Renal cortical epithelial cell (primary cell): ENCODE results near the gene GOLGA8B. TPM values are rescaled to one million over a fixed set of nuclear protein-coding genes. Genes with fewer than 3 reads are reported as not detected.
"Not testable (repeated sequence)": the region's sequence is repeated elsewhere in the genome, so short reads cannot be mapped to it uniquely, and the experiment has no call there.

ENCODE experiments used
- DNase-seq: peaks from one replicate; pipeline ENCODE4 v3.0.0-alpha.2; 2011; ENCODE audit warnings: low read depth
- total RNA-seq: library from RNA; depleted of rRNA; stranded (reverse); fragments of >200 nt; gene quantifications from 2 replicates; pipeline ENCODE4 v1.2.3, GENCODE V29; 2014

The GOLGA8B gene
- total RNA-seq, 1 donor from 2014 or later: 61.7 TPM

- no peak for DNase-seq
Measured at GRCh38 chr15:34598799-34599585, 15.5 kb upstream of the GOLGA8B start.

- no peak for DNase-seq
Measured at GRCh38 chr15:34597316-34597715, 13.9 kb upstream of the GOLGA8B start.

GRCh38 chr15:34594361-34594760, 10.9 kb upstream of the GOLGA8B start:
- no peak for DNase-seq

- no peak for DNase-seq
Measured at GRCh38 chr15:34591306-34591705, 7.9 kb upstream of the GOLGA8B start.

GRCh38 chr15:34588046-34588674, 4.7 kb upstream of the GOLGA8B start:
- peak; percentile 86 for DNase-seq

GRCh38 chr15:34585966-34586365, 2.5 kb upstream of the GOLGA8B start:
- DNase-seq: not testable (repeated sequence)

- no peak for DNase-seq
Measured at GRCh38 chr15:34584996-34585395, 1.5 kb upstream of the GOLGA8B start.

- no peak for DNase-seq
Measured at GRCh38 chr15:34584330-34584668, 848 bp upstream of the GOLGA8B start.

- no peak for DNase-seq
Measured at GRCh38 chr15:34582461-34583371, 735 bp downstream of the GOLGA8B start.

GRCh38 chr15:34581687-34582460, 1.6 kb downstream of the GOLGA8B start:
- not testable (repeated sequence) for DNase-seq

GRCh38 chr15:34581043-34581365, 2.4 kb downstream of the GOLGA8B start:
- DNase-seq: no peak

GRCh38 chr15:34580251-34581042, 3.0 kb downstream of the GOLGA8B start:
- DNase-seq: not testable (repeated sequence)

- no peak for DNase-seq
Measured at GRCh38 chr15:34578283-34578674, 5.2 kb downstream of the GOLGA8B start.

GRCh38 chr15:34577658-34578282, 5.7 kb downstream of the GOLGA8B start:
- not testable (repeated sequence) for DNase-seq

- not testable (repeated sequence) for DNase-seq
Measured at GRCh38 chr15:34575035-34575434, 8.4 kb downstream of the GOLGA8B start.

- not testable (repeated sequence) for DNase-seq
Measured at GRCh38 chr15:34572921-34573320, 10.5 kb downstream of the GOLGA8B start.

- not testable (repeated sequence) for DNase-seq
Measured at GRCh38 chr15:34572019-34572641, 11.3 kb downstream of the GOLGA8B start.

GRCh38 chr15:34569670-34570396, 13.6 kb downstream of the GOLGA8B start:
- DNase-seq: not testable (repeated sequence)

- DNase-seq: not testable (repeated sequence)
Measured at GRCh38 chr15:34567174-34567573, 16.3 kb downstream of the GOLGA8B start.
